Measurements from ENCODE around the gene SLC25A30.

- TF ChIP-seq CTCF (conservative IDR thresholded peaks at IDR 0.05) (no peak), ZFX (IDR thresholded peaks at IDR 0.05) (no peak)
These were observed 64.3 kb downstream of the SLC25A30 start for GRCh38 chr13:45353895-45354294.

Data from C4-2B (cell line).